HepG2 (cell line): ENCODE results near the gene MLC1. TPM values are rescaled to one million over a fixed set of nuclear protein-coding genes. Genes with fewer than 3 reads are reported as not detected.

Source experiments
- ATAC-seq: fragments of 200-7000 bp; cut with Tn5 transposase; 3 replicates; pipeline ENCODE4 v1.9.1; 2020; ENCODE audit warnings: mild to moderate bottlenecking, moderate library complexity
- BruUV-seq: library from RNA; stranded (reverse); fragments of 400-500 nt; replicated peaks from 2 replicates; lab custom pipeline; 2021; lab: Mats Ljungman, UMichigan
- CTCF ChIA-PET: fragments of 300-600 bp; formaldehyde crosslinking; extraction: SDS; loops from one replicate; lab custom pipeline; 2021; ENCODE audit warnings: low total read pairs, inconsistent platforms, low intra/inter-chr PET ratio; lab: Yijun Ruan, JAX
- POLR2A ChIA-PET: fragments of 350-600 bp; sonication (Branson Sonifier 250); formaldehyde crosslinking; loops from one replicate; lab custom pipeline; 2020; ENCODE audit warnings: antibody characterized with exemption, inconsistent platforms; lab: Yijun Ruan, JAX
- DNase-seq: peaks from one replicate; pipeline ENCODE4 v3.0.0-alpha.2; 2015; ENCODE audit warnings: low spot score
- FAIRE-seq: peaks from 3 replicates; lab custom pipeline; 2011; peaks lifted over from hg19 to GRCh38; lab: Jason Lieb, UNC
- H2AFZ ChIP-seq: one replicate; pipeline ENCODE4 v1.6.1; 2011; ENCODE audit warnings: low read length, inconsistent platforms
- H3K27ac ChIP-seq: fragments of 300-600 bp; 3 replicates; pipeline ENCODE4 v1.8.0; 2011; ENCODE audit warnings: mixed run types, mild to moderate bottlenecking, mixed read lengths, low read length, inconsistent platforms; ENCODE audit not compliant: insufficient read depth; ENCODE audit errors: extremely low read length
- H3K27me3 ChIP-seq, 2 experiments: fragments of 200-600 bp in 1 of 2; 2 replicates in 1 of 2; 3 replicates in 1 of 2; pipeline versions ENCODE4 v1.6.0 to v1.8.0; 2011; ENCODE audit warnings: low read length in 2 of 2, mild to moderate bottlenecking in 2 of 2, moderate library complexity in 2 of 2, inconsistent platforms in 1 of 2; ENCODE audit not compliant: insufficient read depth in 2 of 2, control insufficient read depth in 1 of 2
- H3K36me3 ChIP-seq, 2 experiments: fragments of 200-600 bp in 1 of 2; replicated peaks in 1 of 2; 2 replicates in 1 of 2; 3 replicates in 1 of 2; pipeline versions ENCODE4 v1.5.1 to v1.8.0; 2011; ENCODE audit warnings: low read length in 2 of 2, inconsistent platforms in 1 of 2; ENCODE audit not compliant: insufficient read depth in 2 of 2, control insufficient read depth in 1 of 2
- H3K4me1 ChIP-seq: 2 replicates; pipeline ENCODE4 v1.5.1; 2012; ENCODE audit warnings: low read length, inconsistent platforms; ENCODE audit not compliant: insufficient read depth
- H3K4me2 ChIP-seq: 2 replicates; pipeline ENCODE4 v1.6.0; 2011; ENCODE audit warnings: low read depth, low read length, inconsistent platforms
- H3K4me3 ChIP-seq, 3 experiments: fragments of 200-600 bp in 1 of 3; sonication (generic), shearing (Covaris generic) in 1 of 3; replicated peaks in 1 of 3; 2 replicates each; pipeline ENCODE4 v1.5.1; 2011 to 2016; ENCODE audit warnings: low read length in 3 of 3, inconsistent platforms in 2 of 3, low read depth in 2 of 3, mild to moderate bottlenecking in 2 of 3, control low read depth in 1 of 3, mixed read lengths in 1 of 3; ENCODE audit not compliant: insufficient read depth in 1 of 3
- H3K79me2 ChIP-seq: one replicate; pipeline ENCODE4 v1.6.1; 2011; ENCODE audit warnings: low read length, inconsistent platforms; ENCODE audit not compliant: insufficient read depth
- H3K9ac ChIP-seq: 2 replicates; pipeline ENCODE4 v1.6.0; 2011; ENCODE audit warnings: mild to moderate bottlenecking, low read depth, low read length, inconsistent platforms; ENCODE audit not compliant: insufficient read depth
- H3K9me3 ChIP-seq: 2 replicates; pipeline ENCODE4 v1.5.1; 2012; ENCODE audit warnings: mild to moderate bottlenecking, low read length
- H4K20me1 ChIP-seq: 2 replicates; pipeline ENCODE4 v1.6.0; 2011; ENCODE audit warnings: inconsistent platforms, mild to moderate bottlenecking, low read length, moderate library complexity; ENCODE audit not compliant: insufficient read depth
- NCOA2 ChIP-seq: sonication (generic); formaldehyde crosslinking; IDR thresholded peaks from 2 replicates; pipeline ENCODE4 v1.8.0; 2022; ENCODE audit warnings: inconsistent platforms
- SSRP1 ChIP-seq: IDR thresholded peaks from 2 replicates; pipeline ENCODE4 v1.6.1; 2016; ENCODE audit warnings: control low read depth
- ZNF12 ChIP-seq: sonication (generic); formaldehyde crosslinking; IDR thresholded peaks from 2 replicates; pipeline ENCODE4 v1.5.0; 2020; ENCODE audit warnings: missing genetic modification reagents
- WGBS: methylation state at CpG from one replicate; pipeline ENCODE4 v1.1.6; 2017; ENCODE audit warnings: low lambda C conversion rate; 5-methylcytosine and 5-hydroxymethylcytosine counted together
- in situ Hi-C: cut with HindIII; loops from 2 replicates; pipeline ENCODE4 v1.10.0; 2017; ENCODE audit warnings: low pct_unique_long_range_greater_than_20kb; ENCODE audit not compliant: extremely low pct_ligation_motif_present
- intact Hi-C: fragments of 100-400 bp; cut with micrococcal nuclease; formaldehyde crosslinking; loops from one replicate; pipeline ENCODE4 v1.10.0; 2022; ENCODE audit not compliant: unreplicated experiment
- polyA plus RNA-seq, 8 experiments: library from polyadenylated mRNA; depleted of rRNA in 3 of 8; stranded (reverse) in 7 of 8; unstranded in 1 of 8; fragments of >200 nt; fragmentation: Illumina TruSeq in 4 of 8; extraction: Trizol in 4 of 8; gene quantifications; 2 replicates each; pipeline versions ENCODE4 v1.2.1 to v1.2.3, GENCODE V29; 2011 to 2016; ENCODE audit warnings: low read depth in 4 of 8, missing spikeins in 1 of 8, mixed read lengths in 1 of 8; ENCODE audit not compliant: insufficient read depth in 1 of 8
- total RNA-seq, 5 experiments: library from RNA; depleted of rRNA; stranded (reverse); fragments of >200 nt; fragmentation: Illumina TruSeq; extraction: Trizol; gene quantifications; 2 replicates each; pipeline ENCODE4 v1.2.3, GENCODE V29; 2016; ENCODE audit warnings: low read depth in 1 of 5
- TF ChIP-seq, protein P1 (sequence below): sonication (generic); formaldehyde crosslinking; conservative IDR thresholded peaks from 2 replicates; pipeline ENCODE4 v1.4.0; 2020; ENCODE audit warnings: missing genetic modification reagents
- TF ChIP-seq, protein P2 (sequence below), 2 experiments: sonication (generic) in 1 of 2; formaldehyde crosslinking in 1 of 2; IDR thresholded peaks; 2 replicates each; pipeline versions ENCODE4 v1.6.1 to v1.9.0; 2014 to 2022; ENCODE audit warnings: antibody characterized with exemption in 1 of 2, borderline replicate concordance in 1 of 2, inconsistent platforms in 1 of 2, low read depth in 1 of 2, missing genetic modification reagents in 1 of 2
- TF ChIP-seq, protein P3 (sequence below): IDR thresholded peaks from 2 replicates; pipeline ENCODE4 v1.6.1; 2018; ENCODE audit warnings: missing genetic modification reagents, mild to moderate bottlenecking, missing compliant biosample characterization

MLC1 gene
- total and polyA plus RNA-seq, 2 of the 13 experiments (the other 11 are each of a cell fraction or from before 2014, with no cell fraction given) = not detected

DNA sequence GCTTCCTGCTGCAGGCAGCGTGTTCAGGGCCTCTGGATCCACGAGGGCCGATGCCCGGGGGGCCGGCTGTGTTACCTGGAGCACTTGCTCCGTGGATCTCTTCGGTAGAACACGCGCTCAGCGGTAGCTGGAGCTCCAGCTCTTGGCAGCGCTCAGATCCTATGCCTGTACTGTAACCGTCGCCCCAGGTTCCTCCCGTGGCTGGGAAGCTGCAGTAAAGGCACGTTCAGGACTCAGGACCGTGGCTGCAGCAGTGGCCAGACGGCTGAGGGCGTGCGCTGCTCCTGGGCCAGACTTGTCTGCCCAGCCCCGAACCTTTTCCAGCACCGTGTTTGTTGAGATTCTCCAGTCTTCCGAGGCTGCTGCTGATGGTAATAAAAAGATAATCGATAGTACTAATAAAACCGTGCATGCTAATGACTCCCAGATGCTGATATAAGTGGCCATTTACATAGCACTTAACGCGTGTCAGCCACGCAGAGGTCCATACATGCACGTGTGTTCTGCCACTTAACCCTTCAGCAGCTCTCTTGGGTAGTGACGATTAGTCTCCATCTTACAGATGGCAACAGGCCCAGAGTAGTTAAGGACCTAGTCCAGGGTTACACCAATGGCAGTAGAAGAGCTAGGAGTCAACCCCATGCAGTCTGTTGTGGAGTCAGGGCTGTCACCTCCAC is 6.0 kb upstream of the MLC1 start:
- no peak for FAIRE-seq
- Histone ChIP-seq H3K9me3 (no peaks in the 10 kb centered on the region), H3K27me3 (peaks cover 2 to 14% of the 10 kb centered on the region in 2 experiments; a peak in 4 of 5 replicates), H3K36me3 (no peaks in the 10 kb centered on the region), H3K4me1 (no peaks in the 10 kb centered on the region), H3K4me2 (no peak overlapping the region), H3K79me2 (no peaks in the 10 kb centered on the region), H3K4me3 (no peak overlapping the region), H2AFZ (no peak overlapping the region), H3K27ac (no peak overlapping the region), H3K9ac (no peak overlapping the region), H4K20me1 (no peaks in the 10 kb centered on the region)
- no peak for DNase-seq
- ATAC-seq = no peak
- POLR2A ChIA-PET = no interaction called here
- CTCF ChIA-PET = no interaction called here
- in situ Hi-C loops = no loop called here
- BruUV-seq = no TSS peak
- 82% methylated on average over 13 of the region's 29 CpGs for WGBS
- intact Hi-C loops = no loop called here
- no peak for TF ChIP-seq NCOA2
- TF ChIP-seq, protein P1, sequence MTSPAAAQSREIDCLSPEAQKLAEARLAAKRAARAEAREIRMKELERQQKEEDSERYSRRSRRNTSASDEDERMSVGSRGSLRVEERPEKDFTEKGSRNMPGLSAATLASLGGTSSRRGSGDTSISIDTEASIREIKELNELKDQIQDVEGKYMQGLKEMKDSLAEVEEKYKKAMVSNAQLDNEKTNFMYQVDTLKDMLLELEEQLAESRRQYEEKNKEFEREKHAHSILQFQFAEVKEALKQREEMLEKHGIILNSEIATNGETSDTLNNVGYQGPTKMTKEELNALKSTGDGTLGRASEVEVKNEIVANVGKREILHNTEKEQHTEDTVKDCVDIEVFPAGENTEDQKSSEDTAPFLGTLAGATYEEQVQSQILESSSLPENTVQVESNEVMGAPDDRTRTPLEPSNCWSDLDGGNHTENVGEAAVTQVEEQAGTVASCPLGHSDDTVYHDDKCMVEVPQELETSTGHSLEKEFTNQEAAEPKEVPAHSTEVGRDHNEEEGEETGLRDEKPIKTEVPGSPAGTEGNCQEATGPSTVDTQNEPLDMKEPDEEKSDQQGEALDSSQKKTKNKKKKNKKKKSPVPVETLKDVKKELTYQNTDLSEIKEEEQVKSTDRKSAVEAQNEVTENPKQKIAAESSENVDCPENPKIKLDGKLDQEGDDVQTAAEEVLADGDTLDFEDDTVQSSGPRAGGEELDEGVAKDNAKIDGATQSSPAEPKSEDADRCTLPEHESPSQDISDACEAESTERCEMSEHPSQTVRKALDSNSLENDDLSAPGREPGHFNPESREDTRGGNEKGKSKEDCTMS (CRISPR knock-in tag) = no peak
- TF ChIP-seq, all 625 proteins: peak for 0

DNA sequence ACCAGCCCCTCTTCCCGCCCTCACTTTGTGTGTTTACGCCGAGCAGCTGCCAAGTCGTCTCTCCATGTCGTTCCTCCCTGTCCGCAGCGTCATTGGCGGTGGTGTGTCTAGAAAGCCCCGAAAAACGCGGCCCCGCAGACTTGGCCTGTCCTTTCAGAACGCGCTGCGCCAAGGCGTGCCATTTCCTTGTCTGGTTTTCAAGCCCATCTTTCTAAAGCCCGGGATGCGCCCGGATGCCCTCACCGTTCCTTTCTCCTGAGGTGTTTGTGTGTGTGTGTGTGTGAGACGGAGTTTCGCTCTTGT is 5.1 kb upstream of the MLC1 start:
- peaks cover 2 to 14% of the 10 kb centered on the region in 2 experiments; a peak in 4 of 5 replicates for H3K27me3 ChIP-seq
- intact Hi-C loops = no loop called here
- H3K4me1 ChIP-seq = no peaks in the 10 kb centered on the region
- ChIA-PET CTCF (no interaction called here), POLR2A (no interaction called here)
- WGBS = 86% methylated on average over 22 of the region's 22 CpGs
- H3K4me2 ChIP-seq = no peak overlapping the region
- no peaks in the 10 kb centered on the region for H3K9me3 ChIP-seq
- no peak overlapping the region for H2AFZ ChIP-seq
- in situ Hi-C loops = no loop called here
- no peak overlapping the region for H3K4me3 ChIP-seq
- H3K9ac ChIP-seq = no peak overlapping the region
- H3K27ac ChIP-seq = no peak overlapping the region
- no peaks in the 10 kb centered on the region for H4K20me1 ChIP-seq
- no peak for FAIRE-seq
- no peak for DNase-seq
- H3K36me3 ChIP-seq = no peaks in the 10 kb centered on the region
- no peak for ATAC-seq
- H3K79me2 ChIP-seq = no peaks in the 10 kb centered on the region
- no TSS peak for BruUV-seq
- no peak for TF ChIP-seq SSRP1
- TF ChIP-seq, protein P2, sequence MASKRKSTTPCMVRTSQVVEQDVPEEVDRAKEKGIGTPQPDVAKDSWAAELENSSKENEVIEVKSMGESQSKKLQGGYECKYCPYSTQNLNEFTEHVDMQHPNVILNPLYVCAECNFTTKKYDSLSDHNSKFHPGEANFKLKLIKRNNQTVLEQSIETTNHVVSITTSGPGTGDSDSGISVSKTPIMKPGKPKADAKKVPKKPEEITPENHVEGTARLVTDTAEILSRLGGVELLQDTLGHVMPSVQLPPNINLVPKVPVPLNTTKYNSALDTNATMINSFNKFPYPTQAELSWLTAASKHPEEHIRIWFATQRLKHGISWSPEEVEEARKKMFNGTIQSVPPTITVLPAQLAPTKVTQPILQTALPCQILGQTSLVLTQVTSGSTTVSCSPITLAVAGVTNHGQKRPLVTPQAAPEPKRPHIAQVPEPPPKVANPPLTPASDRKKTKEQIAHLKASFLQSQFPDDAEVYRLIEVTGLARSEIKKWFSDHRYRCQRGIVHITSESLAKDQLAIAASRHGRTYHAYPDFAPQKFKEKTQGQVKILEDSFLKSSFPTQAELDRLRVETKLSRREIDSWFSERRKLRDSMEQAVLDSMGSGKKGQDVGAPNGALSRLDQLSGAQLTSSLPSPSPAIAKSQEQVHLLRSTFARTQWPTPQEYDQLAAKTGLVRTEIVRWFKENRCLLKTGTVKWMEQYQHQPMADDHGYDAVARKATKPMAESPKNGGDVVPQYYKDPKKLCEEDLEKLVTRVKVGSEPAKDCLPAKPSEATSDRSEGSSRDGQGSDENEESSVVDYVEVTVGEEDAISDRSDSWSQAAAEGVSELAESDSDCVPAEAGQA (IDR thresholded peaks at IDR 0.05; ENCODE audit: low read depth) = no peak
- TF ChIP-seq, protein P2 (CRISPR knock-in tag; IDR thresholded peaks at IDR 0.05; ENCODE audit: borderline replicate concordance) = no peak
- TF ChIP-seq, protein P3, sequence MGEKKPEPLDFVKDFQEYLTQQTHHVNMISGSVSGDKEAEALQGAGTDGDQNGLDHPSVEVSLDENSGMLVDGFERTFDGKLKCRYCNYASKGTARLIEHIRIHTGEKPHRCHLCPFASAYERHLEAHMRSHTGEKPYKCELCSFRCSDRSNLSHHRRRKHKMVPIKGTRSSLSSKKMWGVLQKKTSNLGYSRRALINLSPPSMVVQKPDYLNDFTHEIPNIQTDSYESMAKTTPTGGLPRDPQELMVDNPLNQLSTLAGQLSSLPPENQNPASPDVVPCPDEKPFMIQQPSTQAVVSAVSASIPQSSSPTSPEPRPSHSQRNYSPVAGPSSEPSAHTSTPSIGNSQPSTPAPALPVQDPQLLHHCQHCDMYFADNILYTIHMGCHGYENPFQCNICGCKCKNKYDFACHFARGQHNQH = no peak
- no peak for TF ChIP-seq ZNF12 (CRISPR knock-in tag)
